GM10248 (cell line): ENCODE measurements around the gene IDI2.

Experiments used
- CTCF ChIA-PET: fragments of 300-600 bp; sonication (Branson Sonifier 250); formaldehyde crosslinking; extraction: SDS; loops from one replicate; lab custom pipeline; 2021; ENCODE audit warnings: antibody characterized with exemption; lab: Yijun Ruan, JAX
- POLR2A ChIA-PET: fragments of 350-650 bp; sonication (Branson Sonifier 250); formaldehyde crosslinking; extraction: SDS; loops from one replicate; lab custom pipeline; 2020; ENCODE audit warnings: antibody characterized with exemption; lab: Yijun Ruan, JAX
- DNase-seq: peaks from one replicate; pipeline ENCODE4 v3.0.0; 2012; ENCODE audit errors: extremely low spot score
- CTCF ChIP-seq: IDR thresholded peaks from 2 replicates; pipeline ENCODE4 v1.5.1; 2012; ENCODE audit warnings: mild to moderate bottlenecking, low read depth; ENCODE audit errors: extremely low read depth, missing control alignments, control extremely low read depth

The IDI2 gene

GRCh38 chr10:1063232-1063865 lies 37.7 kb upstream of the IDI2 start:
- no peak for DNase-seq
- POLR2A ChIA-PET: no interaction called here
- CTCF ChIA-PET: interaction anchor here (1.4 kb wide), 1 partner anchor 10 kb away, joined by 4 read pairs; no protein-coding TSS in a partner anchor
- TF ChIP-seq CTCF: no peak

GRCh38 chr10:1061930-1062774 lies 36.5 kb upstream of the IDI2 start:
- TF ChIP-seq CTCF: no peak
- ChIA-PET CTCF (interaction anchor here (1.4 kb wide), 1 partner anchor 11 kb away, joined by 4 read pairs; no protein-coding TSS in a partner anchor), POLR2A (no interaction called here)
- no peak for DNase-seq

GRCh38 chr10:1059902-1060301 lies 34.2 kb upstream of the IDI2 start:
- CTCF ChIA-PET: interaction anchor here (1.4 kb wide), 1 partner anchor 21 kb away, joined by 4 read pairs; no protein-coding TSS in a partner anchor
- TF ChIP-seq CTCF: no peak

GRCh38 chr10:1058017-1058416 lies 32.4 kb upstream of the IDI2 start:
- DNase-seq: no peak
- POLR2A ChIA-PET: no interaction called here
- no peak for TF ChIP-seq CTCF
- CTCF ChIA-PET: interaction anchor here (0.7 to 1.3 kb wide), 4 partner anchors 13 to 23 kb away, joined by 3 to 4 read pairs (median 3); no protein-coding TSS in a partner anchor

More at GRCh38 chr10:1059902-1060301, 34.2 kb upstream of the IDI2 start:
- POLR2A ChIA-PET: no interaction called here
- no peak for DNase-seq

- no peak for DNase-seq
- ChIA-PET CTCF (interaction anchor here (0.7 to 1.3 kb wide), 4 partner anchors 13 to 22 kb away, joined by 3 to 4 read pairs (median 3); no protein-coding TSS in a partner anchor), POLR2A (no interaction called here)
- TF ChIP-seq CTCF: no peak
Measured at GRCh38 chr10:1057106-1057657, 31.5 kb upstream of the IDI2 start.
